ENCODE measurements around the gene AQP2. TPM values are rescaled to one million over a fixed set of nuclear protein-coding genes. Genes with fewer than 3 reads are reported as not detected.
A peak's percentile ranks its signal among the peaks of the same experiment; 100 is the strongest.

Gene AQP2
- total RNA-seq, 1 donor from 2014 or later, result not detected

GRCh38 chr12:49961111-49961922 is 10.8 kb downstream of the AQP2 start, which contains the start of gene AQP5:
TSS of gene AQP5 (plus strand) at chr12:49961872. CDS start at chr12:49962018, 146 bp downstream.
- no peak for DNase-seq
- Mint-ChIP-seq H3K36me3 (ENCODE audit: low read depth) (no peaks in the 10 kb centered on the region), H3K27ac (no peak within 1 kb of the TSS), H3K4me3 (peak within 1 kb of the TSS; percentile 60), H3K4me1 (peaks cover 4% of the 10 kb centered on the region), H3K27me3 (peaks cover 76% of the 10 kb centered on the region), H3K9me3 (no peaks in the 10 kb centered on the region)
- intact Hi-C loops (cut with micrococcal nuclease), result no loop called here

GRCh38 chr12:49961993-49962764 is 11.6 kb downstream of the AQP2 start:
- Mint-ChIP-seq H3K27ac (no peak overlapping the region), H3K27me3 (peaks cover 70% of the 10 kb centered on the region), H3K4me1 (peaks cover 7% of the 10 kb centered on the region), H3K9me3 (no peaks in the 10 kb centered on the region), H3K36me3 (ENCODE audit: low read depth) (no peaks in the 10 kb centered on the region), H3K4me3 (peak overlapping the region; percentile 60)
- DNase-seq, result no peak
- intact Hi-C loops (cut with micrococcal nuclease), result no loop called here

GRCh38 chr12:49962861-49963765 is 12.6 kb downstream of the AQP2 start:
- Mint-ChIP-seq H3K4me3 (no peak overlapping the region), H3K27ac (no peak overlapping the region), H3K4me1 (peaks cover 8% of the 10 kb centered on the region), H3K9me3 (no peaks in the 10 kb centered on the region), H3K27me3 (peaks cover 63% of the 10 kb centered on the region), H3K36me3 (ENCODE audit: low read depth) (no peaks in the 10 kb centered on the region)
- no peak for DNase-seq
- intact Hi-C loops (cut with micrococcal nuclease), result no loop called here

GRCh38 chr12:49963976-49964815 is 13.7 kb downstream of the AQP2 start:
- intact Hi-C loops (cut with micrococcal nuclease), result no loop called here
- no peaks in the 10 kb centered on the region for H3K9me3 Mint-ChIP-seq
- H3K27me3 Mint-ChIP-seq, result peaks cover 55% of the 10 kb centered on the region
- DNase-seq, result no peak
- no peaks in the 10 kb centered on the region for H3K36me3 Mint-ChIP-seq (ENCODE audit: low read depth)
- H3K4me1 Mint-ChIP-seq, result peaks cover 8% of the 10 kb centered on the region
- no peak overlapping the region for H3K27ac Mint-ChIP-seq
- H3K4me3 Mint-ChIP-seq, result no peak overlapping the region

- intact Hi-C loops (cut with micrococcal nuclease), result no loop called here
- H3K36me3 Mint-ChIP-seq (ENCODE audit: low read depth), result no peaks in the 10 kb centered on the region
- H3K4me1 Mint-ChIP-seq, result peaks cover 8% of the 10 kb centered on the region
Observed at GRCh38 chr12:49964849-49965624, 14.5 kb downstream of the AQP2 start.

GRCh38 chr12:49965836-49966235 is 15.3 kb downstream of the AQP2 start:
- peaks cover 40% of the 10 kb centered on the region for H3K27me3 Mint-ChIP-seq

More at GRCh38 chr12:49964849-49965624, 14.5 kb downstream of the AQP2 start:
- DNase-seq, result no peak
- no peaks in the 10 kb centered on the region for H3K9me3 Mint-ChIP-seq
- H3K27ac Mint-ChIP-seq, result no peak overlapping the region
- H3K27me3 Mint-ChIP-seq, result peaks cover 48% of the 10 kb centered on the region
- no peak overlapping the region for H3K4me3 Mint-ChIP-seq

GRCh38 chr12:49966511-49967041 is 16.0 kb downstream of the AQP2 start:
- Mint-ChIP-seq H3K4me1 (peaks cover 4% of the 10 kb centered on the region), H3K9me3 (no peaks in the 10 kb centered on the region), H3K4me3 (peak overlapping the region; percentile 29), H3K27ac (no peak overlapping the region), H3K27me3 (peaks cover 40% of the 10 kb centered on the region), H3K36me3 (ENCODE audit: low read depth) (no peaks in the 10 kb centered on the region)
- DNase-seq, result no peak
- intact Hi-C loops (cut with micrococcal nuclease), result loop anchor here (1.0 to 2.0 kb wide), 4 partner anchors 73 to 104 kb away; no protein-coding TSS in a partner anchor

More at GRCh38 chr12:49965836-49966235, 15.3 kb downstream of the AQP2 start:
- Mint-ChIP-seq H3K4me1 (peaks cover 4% of the 10 kb centered on the region), H3K27ac (no peak overlapping the region), H3K36me3 (ENCODE audit: low read depth) (no peaks in the 10 kb centered on the region), H3K9me3 (no peaks in the 10 kb centered on the region), H3K4me3 (no peak overlapping the region)
- no peak for DNase-seq
- intact Hi-C loops (cut with micrococcal nuclease), result loop anchor here (2.0 kb wide), 1 partner anchor 99 kb away; no protein-coding TSS in a partner anchor

GRCh38 chr12:49967042-49967776 is 16.7 kb downstream of the AQP2 start:
- H3K27me3 Mint-ChIP-seq, result peaks cover 40% of the 10 kb centered on the region
- H3K4me3 Mint-ChIP-seq, result peak overlapping the region; percentile 73
- no peaks in the 10 kb centered on the region for H3K36me3 Mint-ChIP-seq (ENCODE audit: low read depth)
- no peaks in the 10 kb centered on the region for H3K9me3 Mint-ChIP-seq
- peaks cover 4% of the 10 kb centered on the region for H3K4me1 Mint-ChIP-seq
- intact Hi-C loops (cut with micrococcal nuclease), result loop anchor here (1.0 to 2.0 kb wide), 4 partner anchors 72 to 103 kb away; no protein-coding TSS in a partner anchor
- peak; percentile 98 for DNase-seq
- H3K27ac Mint-ChIP-seq, result peak overlapping the region; percentile 20

- Mint-ChIP-seq H3K9me3 (no peaks in the 10 kb centered on the region), H3K4me3 (peak overlapping the region; percentile 73), H3K36me3 (ENCODE audit: low read depth) (no peaks in the 10 kb centered on the region), H3K4me1 (peaks cover 4% of the 10 kb centered on the region), H3K27ac (no peak overlapping the region), H3K27me3 (peaks cover 34% of the 10 kb centered on the region)
- DNase-seq, result no peak
- intact Hi-C loops (cut with micrococcal nuclease), result loop anchor here (1.0 to 2.0 kb wide), 4 partner anchors 71 to 102 kb away; no protein-coding TSS in a partner anchor
Observed at GRCh38 chr12:49967777-49968250, 17.3 kb downstream of the AQP2 start.

GRCh38 chr12:49968471-49968870 is 17.9 kb downstream of the AQP2 start:
- no peaks in the 10 kb centered on the region for H3K9me3 Mint-ChIP-seq
- peaks cover 4% of the 10 kb centered on the region for H3K4me1 Mint-ChIP-seq
- H3K4me3 Mint-ChIP-seq, result peak overlapping the region; percentile 33
- no peak overlapping the region for H3K27ac Mint-ChIP-seq
- DNase-seq, result no peak
- peaks cover 28% of the 10 kb centered on the region for H3K27me3 Mint-ChIP-seq
- intact Hi-C loops (cut with micrococcal nuclease), result no loop called here
- no peaks in the 10 kb centered on the region for H3K36me3 Mint-ChIP-seq (ENCODE audit: low read depth)

GRCh38 chr12:49969027-49969426 is 18.5 kb downstream of the AQP2 start:
- no peak for DNase-seq
- peaks cover 4% of the 10 kb centered on the region for H3K4me1 Mint-ChIP-seq
- no peak overlapping the region for H3K4me3 Mint-ChIP-seq
- H3K27me3 Mint-ChIP-seq, result peaks cover 23% of the 10 kb centered on the region
- no peaks in the 10 kb centered on the region for H3K36me3 Mint-ChIP-seq (ENCODE audit: low read depth)
- intact Hi-C loops (cut with micrococcal nuclease), result no loop called here
- H3K9me3 Mint-ChIP-seq, result no peaks in the 10 kb centered on the region
- H3K27ac Mint-ChIP-seq, result no peak overlapping the region
